Activated T-helper 2 cell treated with anti-CD3 and anti-CD28 coated beads, Interferon-gamma antibody, Interleukin-2, Interleukin-4, amounts not matched to agents 10 μg/mL and 5 μg/mL and 100 μg/mL, durations not matched to agents 14 hours and 24 hours and 36 hours (primary cell): ENCODE measurements around the gene TFB2M. TPM values are rescaled to one million over a fixed set of nuclear protein-coding genes. Genes with fewer than 3 reads are reported as not detected.
A peak's percentile ranks its signal among the peaks of the same experiment; 100 is the strongest.
"Not testable (repeated sequence)": the region's sequence is repeated elsewhere in the genome, so short reads cannot be mapped to it uniquely, and the experiment has no call there.

Source experiments
- DNase-seq: peaks from one replicate; pipeline ENCODE4 v3.0.0; 2021; ENCODE audit warnings: low spot score
- H3K27ac Mint-ChIP-seq: one replicate; pipeline ENCODE4 v1.8.0; 2021; ENCODE audit warnings: mixed read lengths
- H3K27me3 Mint-ChIP-seq: one replicate; pipeline ENCODE4 v1.8.0; 2021; ENCODE audit warnings: low read depth, mixed read lengths
- H3K36me3 Mint-ChIP-seq: one replicate; pipeline ENCODE4 v1.8.0; 2021; ENCODE audit warnings: low read depth, mixed read lengths
- H3K4me1 Mint-ChIP-seq: one replicate; pipeline ENCODE4 v1.8.0; 2021; ENCODE audit warnings: low read depth, mixed read lengths
- H3K4me3 Mint-ChIP-seq: one replicate; pipeline ENCODE4 v1.8.0; 2021; ENCODE audit warnings: low read depth, mild to moderate bottlenecking, moderate library complexity, mixed read lengths
- H3K9me3 Mint-ChIP-seq: one replicate; pipeline ENCODE4 v1.8.0; 2021; ENCODE audit warnings: mixed read lengths
- intact Hi-C: fragments of 100-400 bp; cut with micrococcal nuclease; formaldehyde crosslinking; loops from one replicate; pipeline ENCODE4 v1.15.1; 2023
- total RNA-seq: library from RNA; stranded (reverse); gene quantifications from 2 replicates; pipeline ENCODE4 v1.2.3, GENCODE V29; 2022

TFB2M gene
- total RNA-seq, 1 donor from 2014 or later, result 21.7 TPM

GRCh38 chr1:246564839-246565750 lies 966 bp downstream of the TFB2M start:
- H3K9me3 Mint-ChIP-seq, result no peaks in the 10 kb centered on the region
- DNase-seq, result no peak
- peak overlapping the region; percentile 99 for H3K4me3 Mint-ChIP-seq
- H3K27me3 Mint-ChIP-seq, result no peaks in the 10 kb centered on the region
- peaks cover 30% of the 10 kb centered on the region for H3K4me1 Mint-ChIP-seq
- peaks cover 28% of the 10 kb centered on the region for H3K36me3 Mint-ChIP-seq
- peak overlapping the region; percentile 98 for H3K27ac Mint-ChIP-seq
- intact Hi-C loops, result loop anchor here (5.0 to 10.0 kb wide), 5 partner anchors 37 to 1730 kb away; partner anchors contain the start of genes COX20 and HNRNPU

GRCh38 chr1:246560833-246561232 lies 5.2 kb downstream of the TFB2M start:
- H3K36me3 Mint-ChIP-seq, result peaks cover 51% of the 10 kb centered on the region
- H3K9me3 Mint-ChIP-seq, H3K4me3 Mint-ChIP-seq, H3K27ac Mint-ChIP-seq, H3K4me1 Mint-ChIP-seq, H3K27me3 Mint-ChIP-seq, DNase-seq: not testable (repeated sequence)
- intact Hi-C loops, result loop anchor here (10.0 kb wide), 2 partner anchors 1696 to 1726 kb away; partner anchors contain the start of genes COX20 and HNRNPU

GRCh38 chr1:246559310-246559709 lies 6.8 kb downstream of the TFB2M start:
- no peak overlapping the region for H3K27ac Mint-ChIP-seq
- H3K36me3 Mint-ChIP-seq, result peaks cover 56% of the 10 kb centered on the region
- H3K9me3 Mint-ChIP-seq, result no peaks in the 10 kb centered on the region
- H3K4me3 Mint-ChIP-seq, result no peak overlapping the region
- no peaks in the 10 kb centered on the region for H3K27me3 Mint-ChIP-seq
- no peak for DNase-seq
- peaks cover 5% of the 10 kb centered on the region for H3K4me1 Mint-ChIP-seq
- intact Hi-C loops, result no loop called here

GRCh38 chr1:246558041-246558440 lies 8.0 kb downstream of the TFB2M start:
- DNase-seq, result no peak
- Mint-ChIP-seq H3K4me3 (no peak overlapping the region), H3K4me1 (no peaks in the 10 kb centered on the region), H3K27ac (no peak overlapping the region), H3K9me3 (no peaks in the 10 kb centered on the region), H3K27me3 (no peaks in the 10 kb centered on the region), H3K36me3 (peaks cover 55% of the 10 kb centered on the region)
- intact Hi-C loops, result no loop called here

GRCh38 chr1:246554201-246554600 lies 11.9 kb downstream of the TFB2M start:
- Mint-ChIP-seq H3K9me3 (no peaks in the 10 kb centered on the region), H3K4me3 (no peak overlapping the region), H3K4me1 (no peaks in the 10 kb centered on the region), H3K27ac (no peak overlapping the region), H3K27me3 (no peaks in the 10 kb centered on the region), H3K36me3 (peaks cover 56% of the 10 kb centered on the region)
- DNase-seq, result no peak
- intact Hi-C loops, result no loop called here

GRCh38 chr1:246552110-246552509 lies 14.0 kb downstream of the TFB2M start:
- Mint-ChIP-seq H3K4me1 (peaks cover 2% of the 10 kb centered on the region), H3K9me3 (no peaks in the 10 kb centered on the region), H3K4me3 (no peak overlapping the region), H3K27ac (no peak overlapping the region), H3K36me3 (peaks cover 58% of the 10 kb centered on the region), H3K27me3 (no peaks in the 10 kb centered on the region)
- DNase-seq, result no peak
- intact Hi-C loops, result no loop called here

GRCh38 chr1:246550402-246550801 lies 15.7 kb downstream of the TFB2M start:
- no peak overlapping the region for H3K27ac Mint-ChIP-seq
- no peak for DNase-seq
- H3K4me3 Mint-ChIP-seq, result no peak overlapping the region
- H3K9me3 Mint-ChIP-seq, result no peaks in the 10 kb centered on the region
- peaks cover 2% of the 10 kb centered on the region for H3K4me1 Mint-ChIP-seq
- H3K27me3 Mint-ChIP-seq, result no peaks in the 10 kb centered on the region
- intact Hi-C loops, result no loop called here
- peaks cover 54% of the 10 kb centered on the region for H3K36me3 Mint-ChIP-seq

- peaks cover 50% of the 10 kb centered on the region for H3K36me3 Mint-ChIP-seq
- no peaks in the 10 kb centered on the region for H3K27me3 Mint-ChIP-seq
- H3K4me3 Mint-ChIP-seq, result no peak overlapping the region
- peaks cover 2% of the 10 kb centered on the region for H3K4me1 Mint-ChIP-seq
- H3K27ac Mint-ChIP-seq, result no peak overlapping the region
- intact Hi-C loops, result no loop called here
- no peak for DNase-seq
- H3K9me3 Mint-ChIP-seq, result no peaks in the 10 kb centered on the region
These were observed 16.4 kb downstream of the TFB2M start for GRCh38 chr1:246549665-246550064.

GRCh38 chr1:246544001-246544400 lies 22.1 kb downstream of the TFB2M start:
- H3K4me3 Mint-ChIP-seq, result no peak overlapping the region
- no peaks in the 10 kb centered on the region for H3K27me3 Mint-ChIP-seq
- peaks cover 2% of the 10 kb centered on the region for H3K4me1 Mint-ChIP-seq
- DNase-seq, result no peak
- peaks cover 37% of the 10 kb centered on the region for H3K36me3 Mint-ChIP-seq
- no peak overlapping the region for H3K27ac Mint-ChIP-seq
- intact Hi-C loops, result no loop called here
- no peaks in the 10 kb centered on the region for H3K9me3 Mint-ChIP-seq

GRCh38 chr1:246540738-246541491 lies 25.1 kb downstream of the TFB2M start:
- Mint-ChIP-seq H3K27ac (no peak overlapping the region), H3K36me3 (peaks cover 24% of the 10 kb centered on the region)
- no peak for DNase-seq

GRCh38 chr1:246537887-246538286 lies 28.2 kb downstream of the TFB2M start:
- Mint-ChIP-seq H3K27ac (no peak overlapping the region), H3K27me3 (no peaks in the 10 kb centered on the region), H3K9me3 (no peaks in the 10 kb centered on the region), H3K4me3 (no peak overlapping the region), H3K36me3 (peaks cover 6% of the 10 kb centered on the region), H3K4me1 (no peaks in the 10 kb centered on the region)
- no peak for DNase-seq
- intact Hi-C loops, result no loop called here

More at GRCh38 chr1:246540738-246541491, 25.1 kb downstream of the TFB2M start:
- no peak overlapping the region for H3K4me3 Mint-ChIP-seq
- no peaks in the 10 kb centered on the region for H3K4me1 Mint-ChIP-seq
- no peaks in the 10 kb centered on the region for H3K27me3 Mint-ChIP-seq
- H3K9me3 Mint-ChIP-seq, result no peaks in the 10 kb centered on the region
- intact Hi-C loops, result no loop called here

- Mint-ChIP-seq H3K27ac (no peak overlapping the region), H3K4me3 (no peak overlapping the region), H3K9me3 (no peaks in the 10 kb centered on the region), H3K27me3 (no peaks in the 10 kb centered on the region), H3K36me3 (peaks cover 6% of the 10 kb centered on the region), H3K4me1 (no peaks in the 10 kb centered on the region)
- intact Hi-C loops, result no loop called here
- no peak for DNase-seq
These were observed 28.6 kb downstream of the TFB2M start for GRCh38 chr1:246537441-246537840.

GRCh38 chr1:246534114-246534513 lies 31.9 kb downstream of the TFB2M start:
- no peak overlapping the region for H3K4me3 Mint-ChIP-seq
- intact Hi-C loops, result no loop called here
- DNase-seq, result no peak
- H3K27ac Mint-ChIP-seq, result no peak overlapping the region
- no peaks in the 10 kb centered on the region for H3K4me1 Mint-ChIP-seq
- peaks cover 13% of the 10 kb centered on the region for H3K9me3 Mint-ChIP-seq
- no peaks in the 10 kb centered on the region for H3K36me3 Mint-ChIP-seq
- no peaks in the 10 kb centered on the region for H3K27me3 Mint-ChIP-seq
